Liver (tissue), 9 donors: ENCODE results near the gene PEX7. TPM values are rescaled to one million over a fixed set of nuclear protein-coding genes. Genes with fewer than 3 reads are reported as not detected.
"Not testable (repeated sequence)": the region's sequence is repeated elsewhere in the genome, so short reads cannot be mapped to it uniquely, and the experiment has no call there.

Experiments used
- DNase-seq: peaks from one replicate; pipeline ENCODE4 v3.0.0-alpha.2; 2017; ENCODE audit warnings: low spot score
- H3K27ac ChIP-seq, 2 donors: one replicate each; pipeline ENCODE4 v1.7.0; 2013; ENCODE audit warnings: inconsistent platforms in 2 of 2, low read length in 2 of 2, control low read depth in 1 of 2, low read depth in 1 of 2, mild to moderate bottlenecking in 1 of 2
- H3K27me3 ChIP-seq, 4 donors: one replicate each; pipeline versions ENCODE4 v1.6.1 to v1.7.0; 2013; ENCODE audit warnings: low read length in 3 of 4, inconsistent platforms in 1 of 4, mild to moderate bottlenecking in 1 of 4, moderate library complexity in 1 of 4; ENCODE audit not compliant: control insufficient read depth in 4 of 4, insufficient read depth in 4 of 4
- H3K36me3 ChIP-seq, 4 donors: one replicate each; pipeline versions ENCODE4 v1.6.1 to v1.7.0; 2013; ENCODE audit warnings: low read length in 3 of 4, mild to moderate bottlenecking in 3 of 4, low read depth in 1 of 4, moderate library complexity in 1 of 4; ENCODE audit not compliant: control insufficient read depth in 4 of 4, insufficient read depth in 3 of 4
- H3K4me1 ChIP-seq, 4 donors: one replicate each; pipeline versions ENCODE4 v1.6.1 to v1.7.0; 2013; ENCODE audit warnings: low read length in 3 of 4, mild to moderate bottlenecking in 3 of 4, moderate library complexity in 1 of 4; ENCODE audit not compliant: control insufficient read depth in 4 of 4, insufficient read depth in 4 of 4
- H3K4me3 ChIP-seq, 3 donors: one replicate each; pipeline versions ENCODE4 v1.6.1 to v1.7.0; 2013; ENCODE audit warnings: low read length in 3 of 3, control low read depth in 1 of 3, low read depth in 1 of 3, mild to moderate bottlenecking in 1 of 3
- H3K9ac ChIP-seq, 2 donors: one replicate each; pipeline ENCODE4 v1.7.0; 2013; ENCODE audit warnings: low read length in 2 of 2, mild to moderate bottlenecking in 2 of 2, moderate library complexity in 2 of 2, control low read depth in 1 of 2, low read depth in 1 of 2
- H3K9me3 ChIP-seq, 4 donors: one replicate each; pipeline versions ENCODE4 v1.6.1 to v1.7.0; 2013; ENCODE audit warnings: low read length in 3 of 4; ENCODE audit not compliant: control insufficient read depth in 4 of 4
- FOXA2 ChIP-seq: IDR thresholded peaks from 2 replicates; pipeline ENCODE4 v1.6.1; 2016; ENCODE audit warnings: antibody characterized with exemption
- HNF4A ChIP-seq, 2 donors: conservative IDR thresholded peaks; 2 replicates each; pipeline ENCODE4 v1.6.1; 2016; ENCODE audit warnings: antibody characterized with exemption in 2 of 2, mild to moderate bottlenecking in 2 of 2
- JUND ChIP-seq, 2 donors: IDR thresholded peaks; 2 replicates each; pipeline ENCODE4 v1.6.1; 2016; ENCODE audit warnings: antibody characterized with exemption in 2 of 2
- RAD21 ChIP-seq, 2 donors: IDR thresholded peaks; 2 replicates each; pipeline ENCODE4 v1.6.1; 2016; ENCODE audit warnings: antibody characterized with exemption in 2 of 2, mild to moderate bottlenecking in 2 of 2
- RXRA ChIP-seq, 2 donors: IDR thresholded peaks; 2 replicates each; pipeline ENCODE4 v1.6.1; 2017 to 2018; ENCODE audit warnings: antibody characterized with exemption in 2 of 2, mild to moderate bottlenecking in 1 of 2
- SP1 ChIP-seq: IDR thresholded peaks from 2 replicates; pipeline ENCODE4 v1.6.1; 2018; ENCODE audit warnings: antibody characterized with exemption, mild to moderate bottlenecking
- TAF1 ChIP-seq: conservative IDR thresholded peaks from 2 replicates; pipeline ENCODE4 v1.6.1; 2016; ENCODE audit warnings: antibody characterized with exemption, mild to moderate bottlenecking
- YY1 ChIP-seq: IDR thresholded peaks from 2 replicates; pipeline ENCODE4 v1.6.1; 2016; ENCODE audit warnings: antibody characterized with exemption, mild to moderate bottlenecking
- WGBS: extraction: QIAGEN DNeasy Blood & Tissue Kit; methylation state at CpG from one replicate; pipeline ENCODE4 v1.1.7; 2013; 5-methylcytosine and 5-hydroxymethylcytosine counted together
- polyA plus RNA-seq, 2 donors: library from polyadenylated mRNA; stranded (reverse) in 1 of 2; unstranded in 1 of 2; fragments of 200-250 nt in 1 of 2; fragments of >200 nt in 1 of 2; fragmentation: Nextera tagmentation in 1 of 2; extraction: Ambion mirVana in 1 of 2; gene quantifications; one replicate each; pipeline versions ENCODE4 v1.2.1 to v1.2.3, GENCODE V29; 2013 to 2015
- total RNA-seq, 2 donors: library from RNA; depleted of rRNA; stranded (reverse); fragments of >200 nt; gene quantifications; one replicate each; pipeline ENCODE4 v1.2.3, GENCODE V29; 2014
- TF ChIP-seq, protein P1 (sequence below): IDR thresholded peaks from 2 replicates; pipeline ENCODE4 v1.6.1; 2016; ENCODE audit warnings: antibody characterized with exemption
- TF ChIP-seq, protein P2 (sequence below): fragments of 150-350 bp; IDR thresholded peaks from 2 replicates; pipeline ENCODE4 v1.5.1; 2017; ENCODE audit warnings: improper control_type of control experiment, low read depth, low read length; ENCODE audit not compliant: missing input control
- TF ChIP-seq, protein P3 (sequence below): IDR thresholded peaks from 2 replicates; pipeline ENCODE4 v1.6.1; 2016; ENCODE audit warnings: antibody characterized with exemption
- TF ChIP-seq, protein P4 (sequence below): IDR thresholded peaks from 2 replicates; pipeline ENCODE4 v1.6.1; 2016; ENCODE audit warnings: antibody characterized with exemption
- donor health status: healthy.
- donor health status: healthy.
- donor health status: healthy.
- donor health status: healthy.
- donor health status: healthy.

PEX7 gene
- total and polyA plus RNA-seq, 4 donors, result 5.2 to 7.5 (median 6.2) TPM

DNA sequence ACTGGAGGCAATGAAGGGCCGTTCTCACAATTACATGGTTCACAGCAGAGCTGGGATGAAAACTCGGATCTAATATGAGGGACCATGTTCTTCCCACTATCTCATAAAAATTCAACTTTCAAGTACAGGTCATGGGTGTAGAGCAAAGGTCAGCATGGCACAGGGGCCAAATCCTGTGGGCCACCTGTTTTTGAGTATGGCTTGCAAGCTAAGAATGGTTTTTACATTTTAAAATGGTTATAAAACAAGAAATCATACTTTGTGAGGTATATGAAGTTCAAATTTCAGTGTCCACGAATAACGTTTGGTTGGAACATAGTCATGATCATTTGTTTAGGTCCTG is 34.7 kb upstream of the PEX7 start:
- no peak overlapping the region for H3K9ac ChIP-seq
- H3K4me1 ChIP-seq, result peaks cover 0 to 27% (median 4%) of the 10 kb centered on the region in 4 donors
- 53% methylated on average over 4 of the region's 4 CpGs for WGBS

DNA sequence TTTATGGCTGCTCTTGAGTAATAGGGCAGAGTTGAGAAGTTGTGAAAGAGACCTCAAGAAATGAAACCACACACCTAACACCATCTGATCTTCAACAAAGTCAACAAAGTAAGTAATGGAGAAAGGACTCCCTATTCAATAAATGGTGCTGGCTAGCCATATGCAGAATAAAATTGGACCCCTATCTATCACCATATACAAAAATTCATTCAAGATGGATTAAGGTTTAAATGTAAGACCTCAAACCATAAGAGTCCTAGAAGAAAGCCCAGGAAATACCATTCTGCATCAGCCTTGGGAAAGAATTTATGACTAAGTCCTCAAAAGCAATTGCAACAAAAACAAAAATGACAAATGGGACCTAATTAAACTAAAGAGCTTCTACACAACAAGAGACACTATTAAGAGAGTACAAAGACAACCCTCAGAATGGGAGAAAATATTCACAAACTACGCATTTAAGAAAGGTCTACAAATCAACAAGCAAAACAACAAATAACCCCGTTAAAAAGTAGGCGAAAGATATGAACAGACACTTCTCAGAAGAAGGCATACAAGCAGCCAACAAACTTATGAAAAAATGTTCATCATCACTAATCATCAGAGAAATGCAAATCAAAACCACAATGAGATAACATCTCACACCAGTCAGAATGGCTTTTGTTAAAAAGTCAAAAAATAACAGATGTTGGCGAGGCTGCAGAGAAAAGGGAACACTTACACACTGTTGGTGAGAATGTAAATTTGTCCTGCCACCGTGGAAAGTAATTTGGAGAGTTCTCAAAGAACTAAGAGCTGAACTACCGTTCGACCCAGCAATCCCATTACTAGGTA is 34.1 kb upstream of the PEX7 start:
- Histone ChIP-seq H3K4me3 (no peak overlapping the region), H3K27me3 (no peaks in the 10 kb centered on the region), H3K27ac (peak overlapping the region; percentile 3 to 41), H3K4me1 (peaks cover 0 to 27% (median 6%) of the 10 kb centered on the region in 4 donors), H3K9ac (no peak overlapping the region), H3K36me3 (no peaks in the 10 kb centered on the region), H3K9me3 (no peaks in the 10 kb centered on the region)
- 85% methylated on average over 7 of the region's 7 CpGs for WGBS
- TF ChIP-seq YY1 (peak; percentile 55), TAF1 (no peak), RAD21 (IDR thresholded peaks at IDR 0.05) (peak in 1 of 2 donors; percentile 8), HNF4A (conservative IDR thresholded peaks at IDR 0.05) (peak in 1 of 2 donors; percentile 58), JUND (IDR thresholded peaks at IDR 0.05) (no peak), FOXA2 (no peak)
- TF ChIP-seq, protein P1, sequence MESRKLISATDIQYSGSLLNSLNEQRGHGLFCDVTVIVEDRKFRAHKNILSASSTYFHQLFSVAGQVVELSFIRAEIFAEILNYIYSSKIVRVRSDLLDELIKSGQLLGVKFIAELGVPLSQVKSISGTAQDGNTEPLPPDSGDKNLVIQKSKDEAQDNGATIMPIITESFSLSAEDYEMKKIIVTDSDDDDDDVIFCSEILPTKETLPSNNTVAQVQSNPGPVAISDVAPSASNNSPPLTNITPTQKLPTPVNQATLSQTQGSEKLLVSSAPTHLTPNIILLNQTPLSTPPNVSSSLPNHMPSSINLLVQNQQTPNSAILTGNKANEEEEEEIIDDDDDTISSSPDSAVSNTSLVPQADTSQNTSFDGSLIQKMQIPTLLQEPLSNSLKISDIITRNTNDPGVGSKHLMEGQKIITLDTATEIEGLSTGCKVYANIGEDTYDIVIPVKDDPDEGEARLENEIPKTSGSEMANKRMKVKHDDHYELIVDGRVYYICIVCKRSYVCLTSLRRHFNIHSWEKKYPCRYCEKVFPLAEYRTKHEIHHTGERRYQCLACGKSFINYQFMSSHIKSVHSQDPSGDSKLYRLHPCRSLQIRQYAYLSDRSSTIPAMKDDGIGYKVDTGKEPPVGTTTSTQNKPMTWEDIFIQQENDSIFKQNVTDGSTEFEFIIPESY, result no peak
- TF ChIP-seq, protein P2, sequence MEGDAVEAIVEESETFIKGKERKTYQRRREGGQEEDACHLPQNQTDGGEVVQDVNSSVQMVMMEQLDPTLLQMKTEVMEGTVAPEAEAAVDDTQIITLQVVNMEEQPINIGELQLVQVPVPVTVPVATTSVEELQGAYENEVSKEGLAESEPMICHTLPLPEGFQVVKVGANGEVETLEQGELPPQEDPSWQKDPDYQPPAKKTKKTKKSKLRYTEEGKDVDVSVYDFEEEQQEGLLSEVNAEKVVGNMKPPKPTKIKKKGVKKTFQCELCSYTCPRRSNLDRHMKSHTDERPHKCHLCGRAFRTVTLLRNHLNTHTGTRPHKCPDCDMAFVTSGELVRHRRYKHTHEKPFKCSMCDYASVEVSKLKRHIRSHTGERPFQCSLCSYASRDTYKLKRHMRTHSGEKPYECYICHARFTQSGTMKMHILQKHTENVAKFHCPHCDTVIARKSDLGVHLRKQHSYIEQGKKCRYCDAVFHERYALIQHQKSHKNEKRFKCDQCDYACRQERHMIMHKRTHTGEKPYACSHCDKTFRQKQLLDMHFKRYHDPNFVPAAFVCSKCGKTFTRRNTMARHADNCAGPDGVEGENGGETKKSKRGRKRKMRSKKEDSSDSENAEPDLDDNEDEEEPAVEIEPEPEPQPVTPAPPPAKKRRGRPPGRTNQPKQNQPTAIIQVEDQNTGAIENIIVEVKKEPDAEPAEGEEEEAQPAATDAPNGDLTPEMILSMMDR, result no peak
- TF ChIP-seq, protein P3, sequence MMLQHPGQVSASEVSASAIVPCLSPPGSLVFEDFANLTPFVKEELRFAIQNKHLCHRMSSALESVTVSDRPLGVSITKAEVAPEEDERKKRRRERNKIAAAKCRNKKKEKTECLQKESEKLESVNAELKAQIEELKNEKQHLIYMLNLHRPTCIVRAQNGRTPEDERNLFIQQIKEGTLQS, result no peak
- DNase-seq, result no peak

More for the DNA sequence above, 34.7 kb upstream of the PEX7 start:
- no peak for TF ChIP-seq YY1
- no peak for TF ChIP-seq RAD21 (IDR thresholded peaks at IDR 0.05)
- peak in 1 of 2 donors; percentile 54 for TF ChIP-seq HNF4A (conservative IDR thresholded peaks at IDR 0.05)
- TF ChIP-seq SP1, result no peak
- TF ChIP-seq, protein P4, sequence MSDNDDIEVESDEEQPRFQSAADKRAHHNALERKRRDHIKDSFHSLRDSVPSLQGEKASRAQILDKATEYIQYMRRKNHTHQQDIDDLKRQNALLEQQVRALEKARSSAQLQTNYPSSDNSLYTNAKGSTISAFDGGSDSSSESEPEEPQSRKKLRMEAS, result no peak
- TF ChIP-seq RXRA (IDR thresholded peaks at IDR 0.05), result peak; percentile 45 to 56
- TF ChIP-seq JUND (IDR thresholded peaks at IDR 0.05), result no peak
- TF ChIP-seq FOXA2, result no peak
- Histone ChIP-seq H3K4me3 (no peak overlapping the region), H3K36me3 (no peaks in the 10 kb centered on the region), H3K9me3 (no peaks in the 10 kb centered on the region), H3K27me3 (no peaks in the 10 kb centered on the region), H3K27ac (peak overlapping the region; percentile 3 to 41)
- DNase-seq, result no peak

DNA sequence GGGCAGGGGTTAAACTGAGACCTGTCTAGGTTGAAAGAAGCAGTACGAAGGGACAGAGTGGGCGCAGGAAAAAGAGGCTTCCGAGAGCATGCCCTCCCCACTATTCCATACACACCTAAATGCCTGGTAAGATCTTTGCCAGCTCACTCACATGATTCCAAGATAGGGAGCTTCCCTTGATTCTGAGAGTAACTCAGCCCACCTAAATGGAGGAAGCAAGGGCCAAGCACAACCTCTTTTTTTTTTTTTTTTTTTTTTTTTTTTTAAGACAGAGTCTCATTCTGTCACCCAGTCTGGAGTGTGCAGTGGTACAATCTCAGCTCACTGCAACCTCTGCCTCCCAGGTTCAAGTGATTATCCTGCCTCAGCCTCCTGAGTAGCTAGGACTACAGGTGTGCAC is 33.0 kb upstream of the PEX7 start:
- not testable (repeated sequence) for H3K9ac ChIP-seq, H3K36me3 ChIP-seq, H3K27me3 ChIP-seq, H3K27ac ChIP-seq, H3K4me3 ChIP-seq, H3K9me3 ChIP-seq, DNase-seq
- H3K4me1 ChIP-seq, result peaks cover 0 to 29% (median 9%) of the 10 kb centered on the region in 4 donors
- WGBS, result 93% methylated on average over 3 of the region's 3 CpGs
